HG02884 (cell line): Measurements from ENCODE around the gene GLCCI1.

Experiments used
- ATAC-seq: cut with Tn5 transposase; IDR thresholded peaks from one replicate; pipeline ENCODE4 v1.9.1; 2021; ENCODE audit warnings: mild to moderate bottlenecking, moderate library complexity; ENCODE audit not compliant: unreplicated experiment

The GLCCI1 gene

DNA sequence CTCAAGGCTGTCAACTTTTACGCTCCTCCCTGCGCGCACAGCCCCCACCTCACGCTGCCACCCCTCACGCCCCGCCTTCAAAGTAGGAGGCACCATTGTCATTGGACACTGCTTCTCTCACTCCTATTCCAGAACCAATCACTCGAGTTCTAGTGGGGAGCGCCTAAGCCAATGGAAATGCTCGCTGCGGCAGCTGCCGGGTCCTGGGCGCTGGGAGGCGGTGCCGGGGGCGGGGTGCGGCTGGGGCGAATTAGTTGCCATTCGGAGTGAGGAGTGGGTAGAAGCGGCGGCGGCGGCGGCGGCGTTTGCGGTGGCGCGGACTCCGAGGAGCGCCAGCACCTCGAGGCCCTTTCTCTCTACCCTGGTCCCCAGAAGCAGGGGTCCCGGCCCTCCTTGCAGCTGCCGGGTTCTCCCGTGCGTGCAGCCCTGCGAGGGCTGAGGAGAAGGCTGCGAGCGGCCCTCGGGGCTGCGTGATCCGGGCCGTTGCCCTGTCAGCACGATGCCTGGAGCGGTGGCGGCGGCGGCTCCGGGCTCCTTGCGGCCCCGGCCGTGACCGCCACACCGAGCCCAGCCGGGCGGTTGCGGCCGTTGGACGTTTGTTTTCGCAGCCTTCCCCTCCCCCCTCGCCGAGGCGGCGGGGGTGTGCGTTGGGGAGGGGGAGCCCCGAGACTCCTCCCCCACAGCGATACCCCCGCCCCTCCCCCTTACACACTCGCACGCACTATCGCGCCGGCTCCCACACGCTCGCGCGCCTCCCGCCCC lies at the start of gene GLCCI1:
Gene GLCCI1 (plus strand): TSS at position 253 of the 762 bp plus-strand sequence. CDS start 555 bp downstream, outside the sequence.
- ATAC-seq: peak; percentile 71

- no peak for ATAC-seq
Observed at GRCh38 chr7:7919449-7919945, 49.1 kb upstream of the GLCCI1 start.

DNA sequence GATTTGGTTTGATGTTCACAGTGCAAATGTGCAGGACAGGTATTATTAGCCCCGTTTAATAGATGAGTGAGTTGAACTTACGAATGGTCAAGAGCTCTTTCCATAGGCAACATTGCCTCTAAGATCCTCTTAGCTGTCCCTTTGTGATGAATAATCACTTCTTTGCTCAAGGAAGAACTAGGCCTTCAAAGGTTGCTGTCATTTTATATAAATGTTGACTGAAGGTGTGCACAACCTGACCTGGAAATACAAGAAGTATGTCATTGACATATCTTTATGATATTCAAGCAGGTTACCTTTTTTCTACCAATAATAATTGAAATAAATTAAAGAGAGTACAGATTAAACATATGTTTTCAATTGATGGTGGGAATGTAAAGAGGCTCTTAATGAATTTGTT lies 48.5 kb upstream of the GLCCI1 start:
- ATAC-seq: no peak

GRCh38 chr7:7920481-7920880 lies 48.1 kb upstream of the GLCCI1 start:
- peak; percentile 96 for ATAC-seq

- no peak for ATAC-seq
Observed at GRCh38 chr7:7921830-7922229, 46.8 kb upstream of the GLCCI1 start.

DNA sequence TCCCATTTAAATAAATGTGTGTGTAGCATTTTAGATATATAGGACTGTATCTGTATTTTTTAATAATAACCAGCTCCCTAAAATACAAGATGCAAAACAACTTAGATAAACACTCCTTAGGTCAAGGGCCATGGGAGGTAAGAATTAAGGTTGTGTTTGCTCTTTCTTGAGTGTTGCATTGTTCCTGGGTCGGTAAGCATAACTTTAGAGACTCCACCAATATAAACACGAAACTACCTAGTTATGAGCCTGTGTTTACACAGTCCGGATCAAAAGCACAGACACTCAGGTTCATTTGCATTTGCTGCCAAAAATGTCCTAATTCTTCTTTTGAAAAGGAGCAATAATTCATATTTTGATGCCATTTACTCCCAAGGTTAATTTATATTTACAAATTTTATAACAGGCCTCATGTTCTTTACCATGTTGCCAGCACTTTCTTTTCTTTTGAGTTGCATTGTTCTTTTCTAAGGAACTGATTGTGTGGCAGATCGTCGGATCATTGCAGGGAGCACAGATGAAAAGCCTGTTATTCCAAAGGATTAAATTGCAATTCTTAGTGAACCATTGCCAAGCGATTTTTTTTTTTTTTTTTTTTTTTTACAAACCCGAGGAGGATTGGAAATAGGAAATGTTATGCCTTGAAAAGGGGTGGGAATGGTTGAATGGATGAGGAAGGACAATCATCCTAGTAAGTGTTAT lies 45.8 kb upstream of the GLCCI1 start:
- no peak for ATAC-seq

DNA sequence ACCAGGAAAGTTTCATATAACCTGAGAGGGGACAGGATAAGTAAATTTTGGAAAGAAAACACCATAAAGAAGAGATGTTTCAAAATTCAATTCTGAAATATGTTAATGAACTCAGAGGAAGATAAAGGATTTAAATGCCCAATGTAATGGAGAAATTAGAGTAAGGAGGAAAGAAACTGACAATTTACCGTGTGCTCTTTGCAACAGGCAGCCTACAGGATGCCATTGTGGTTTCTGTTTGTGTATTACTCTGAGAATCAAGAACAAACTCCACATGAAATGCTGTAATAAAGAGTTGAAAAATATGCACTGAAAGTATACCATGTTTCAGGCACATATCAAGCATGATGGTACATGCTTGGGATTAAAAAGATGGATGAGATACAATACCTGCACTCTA lies 44.8 kb upstream of the GLCCI1 start:
- ATAC-seq: no peak

GRCh38 chr7:7924303-7924702 lies 44.3 kb upstream of the GLCCI1 start:
- ATAC-seq: no peak

DNA sequence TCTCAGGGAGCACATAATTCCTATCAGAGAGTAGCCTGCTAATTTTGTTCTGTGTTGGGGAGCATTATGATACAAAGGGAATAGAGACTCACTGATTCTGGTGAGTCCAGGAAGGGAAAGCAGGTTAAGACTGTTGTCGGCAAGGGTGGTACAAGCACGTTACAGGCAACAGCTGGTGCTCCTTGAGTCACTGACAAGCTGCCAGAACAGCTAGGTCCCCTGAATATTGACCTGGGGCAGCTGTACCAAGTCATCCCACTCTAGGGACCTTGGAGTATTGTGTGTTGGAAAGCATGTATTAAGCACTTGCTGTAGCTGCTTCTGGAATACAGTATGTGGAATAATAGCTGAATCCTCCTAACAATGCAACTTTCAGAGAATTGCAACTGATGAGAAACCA lies 37.0 kb upstream of the GLCCI1 start:
- ATAC-seq: no peak

DNA sequence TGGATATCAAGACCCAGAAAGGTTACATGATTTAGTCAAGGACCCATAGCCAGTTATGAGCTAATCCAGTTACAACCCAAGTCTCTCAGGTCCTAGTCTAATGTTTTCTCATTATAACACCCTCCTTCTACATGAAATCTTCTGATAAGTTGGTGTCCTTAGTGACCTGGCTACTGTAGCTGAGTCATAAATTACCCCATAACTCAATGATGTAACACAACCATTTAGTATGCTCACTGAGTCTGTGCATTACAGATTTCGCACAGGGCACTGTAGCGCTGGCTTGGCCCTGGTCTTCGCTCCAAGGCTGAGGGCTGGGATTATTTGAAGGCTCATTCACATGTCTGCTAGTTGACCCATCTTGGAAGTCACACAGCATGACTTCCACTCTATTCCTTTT lies 36.0 kb upstream of the GLCCI1 start:
- no peak for ATAC-seq

DNA sequence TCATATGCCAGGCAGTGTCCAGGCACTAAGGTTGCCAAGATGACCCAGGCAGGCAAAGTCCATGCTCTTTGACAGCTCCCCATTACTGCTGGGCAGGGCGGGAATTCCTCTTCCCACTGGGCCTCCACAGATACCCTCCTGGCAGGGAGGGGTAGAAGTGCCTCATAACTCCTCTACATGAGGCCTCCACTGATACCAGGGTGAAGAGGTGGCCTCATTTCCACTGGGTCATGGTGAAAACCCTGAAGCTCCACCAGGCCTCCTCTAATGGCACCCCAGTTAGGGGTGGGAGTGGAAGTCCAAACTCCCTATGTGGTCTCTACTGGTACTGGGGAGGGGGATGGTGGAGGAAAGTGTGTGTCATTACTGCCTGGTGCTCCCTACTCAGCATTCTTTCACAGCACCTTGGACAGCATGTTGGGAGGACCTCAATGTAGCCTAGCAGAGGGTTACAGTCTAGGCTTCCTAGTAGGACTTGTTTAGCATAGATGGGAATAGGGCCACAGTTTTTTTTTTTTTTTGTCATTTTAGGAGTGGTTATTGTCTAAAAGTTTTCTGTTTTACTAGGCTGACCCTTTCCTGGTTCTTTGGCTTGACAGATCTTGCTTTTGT lies 34.6 kb upstream of the GLCCI1 start:
- ATAC-seq: no peak

- no peak for ATAC-seq
Observed at GRCh38 chr7:7934945-7935344, 33.7 kb upstream of the GLCCI1 start.

DNA sequence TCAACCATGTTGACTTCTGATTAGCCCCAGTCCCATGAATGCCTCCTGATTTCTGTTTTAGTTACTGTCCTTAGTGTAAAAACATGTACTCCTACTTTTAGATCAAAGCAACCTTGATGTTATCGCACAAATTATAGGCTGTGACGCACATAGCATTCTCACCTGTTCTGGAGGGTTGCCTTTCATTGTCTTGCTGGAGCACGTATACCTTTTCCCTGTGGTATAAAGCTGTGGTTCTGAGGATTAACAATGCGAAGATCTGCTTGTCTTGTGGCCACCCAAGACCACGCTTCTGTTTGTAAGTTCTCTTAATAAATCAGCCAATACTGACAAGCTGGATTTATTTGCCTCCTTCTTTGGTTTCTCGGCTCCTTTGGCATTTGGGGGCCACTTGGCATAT lies 30.1 kb upstream of the GLCCI1 start:
- no peak for ATAC-seq

GRCh38 chr7:7943951-7944350 lies 24.6 kb upstream of the GLCCI1 start:
- no peak for ATAC-seq

- peak; percentile 85 for ATAC-seq
Observed at GRCh38 chr7:7944619-7945282, 23.8 kb upstream of the GLCCI1 start.

DNA sequence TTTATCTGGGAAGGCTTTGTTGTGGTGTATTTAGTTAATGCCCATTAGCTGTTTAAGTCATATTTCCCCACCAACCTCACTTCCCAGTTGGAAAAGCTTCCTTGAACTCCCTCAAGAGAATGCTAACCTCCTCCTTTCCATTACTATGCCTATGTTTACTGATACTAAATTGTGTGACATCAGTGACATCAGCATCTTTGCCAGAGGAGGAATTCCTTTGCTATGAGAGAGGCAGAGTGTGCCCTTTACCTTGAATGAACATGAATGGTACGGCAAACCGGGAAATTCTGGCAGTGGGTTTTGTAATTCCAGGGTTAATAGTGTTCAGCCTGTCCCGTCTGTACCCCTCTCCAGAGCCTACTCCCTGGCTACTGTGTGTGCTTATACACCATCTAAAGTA lies 22.1 kb upstream of the GLCCI1 start:
- ATAC-seq: no peak

DNA sequence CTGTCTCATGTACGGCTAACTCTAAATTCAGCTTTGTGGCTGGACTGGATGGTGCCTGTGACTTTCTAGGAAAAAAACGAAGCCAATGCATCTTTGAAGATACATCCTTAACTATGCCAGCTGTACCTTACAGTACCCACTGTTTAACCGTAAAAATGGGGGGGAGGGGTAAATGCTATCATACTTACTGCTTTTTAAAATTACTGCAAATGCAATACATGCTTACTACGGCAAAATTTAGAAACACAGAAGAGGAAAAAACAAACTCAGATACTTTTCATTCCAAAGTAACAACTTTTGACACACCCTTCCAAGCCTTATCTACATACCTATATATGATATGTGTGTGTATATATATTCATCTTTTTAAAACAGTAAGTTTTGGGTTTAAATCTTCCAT lies 20.4 kb upstream of the GLCCI1 start:
- ATAC-seq: no peak

DNA sequence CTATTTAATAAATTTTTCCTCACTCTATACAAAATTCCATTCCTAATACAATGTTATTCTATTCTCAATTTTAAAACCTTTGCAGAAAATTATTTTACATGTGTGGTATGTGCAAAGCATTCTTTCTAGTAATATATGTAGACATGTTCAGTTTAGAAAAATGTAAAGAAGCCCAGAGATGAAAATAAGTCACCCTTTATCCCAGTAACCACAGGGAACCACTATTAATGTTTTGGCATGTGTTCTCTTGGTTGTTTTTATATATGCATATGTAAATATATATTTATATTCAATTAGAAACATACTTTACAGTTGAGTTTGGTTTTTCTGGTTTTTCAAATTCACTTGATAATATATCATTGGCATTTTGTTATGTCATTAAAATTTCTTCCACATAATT lies 14.8 kb upstream of the GLCCI1 start:
- ATAC-seq: no peak

DNA sequence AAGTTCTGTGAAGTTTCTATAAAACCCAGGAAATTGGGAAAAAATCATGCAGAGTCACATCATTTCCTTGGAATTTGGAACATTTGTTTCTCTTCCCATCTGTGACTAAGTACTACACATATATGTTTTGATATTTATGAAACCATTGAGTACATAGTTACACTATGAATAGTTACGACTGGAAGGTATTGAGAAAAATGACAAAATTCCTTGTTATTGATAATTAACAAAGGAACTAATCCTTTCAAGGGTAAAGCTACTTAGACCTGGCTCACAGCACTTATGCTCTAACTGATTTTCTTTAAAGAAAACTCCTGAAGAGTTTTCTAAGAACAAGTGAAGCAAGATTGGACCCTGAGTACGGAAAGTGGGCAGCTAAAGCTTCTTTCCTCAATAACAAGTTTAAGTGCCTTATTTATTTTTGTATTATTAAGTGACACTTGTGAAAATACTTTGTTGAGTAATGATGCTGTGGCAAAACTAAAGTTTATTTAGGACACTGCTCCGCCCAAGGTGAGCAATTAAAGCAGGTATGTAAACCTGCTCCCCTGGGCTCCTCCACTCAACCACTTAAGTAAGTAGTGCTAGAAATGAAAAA lies 12.0 kb upstream of the GLCCI1 start:
- ATAC-seq: no peak

- no peak for ATAC-seq
Observed at GRCh38 chr7:7957513-7957912, 11.1 kb upstream of the GLCCI1 start.
